Ascending aorta (tissue), 2 donors: ENCODE data around the gene FKBP11. TPM values are rescaled to one million over a fixed set of nuclear protein-coding genes. Genes with fewer than 3 reads are reported as not detected.

Experiments
- DNase-seq, 2 donors: peaks; one replicate each; pipeline ENCODE4 v3.0.0-alpha.2; 2019; ENCODE audit warnings: low spot score in 2 of 2
- H3K27ac ChIP-seq, 2 donors: fragments of 200-600 bp; sonication (generic); one replicate each; pipeline ENCODE4 v1.5.1; 2016 to 2017; ENCODE audit warnings: mild to moderate bottlenecking in 1 of 2
- H3K27me3 ChIP-seq: fragments of 200-600 bp; sonication (generic); one replicate; pipeline ENCODE4 v1.5.1; 2017
- H3K36me3 ChIP-seq, 2 donors: fragments of 200-600 bp; sonication (generic); one replicate each; pipeline ENCODE4 v1.5.1; 2016
- H3K4me1 ChIP-seq, 2 donors: fragments of 200-600 bp; sonication (generic); one replicate each; pipeline ENCODE4 v1.5.1; 2016 to 2017; ENCODE audit warnings: mild to moderate bottlenecking in 1 of 2
- H3K4me3 ChIP-seq, 2 donors: fragments of 200-600 bp; sonication (generic); one replicate each; pipeline ENCODE4 v1.5.1; 2016 to 2017; ENCODE audit warnings: mild to moderate bottlenecking in 1 of 2
- H3K9me3 ChIP-seq, 2 donors: fragments of 200-600 bp; sonication (generic); one replicate each; pipeline ENCODE4 v1.5.1; 2016
- CTCF ChIP-seq, 3 experiments: fragments of 200-600 bp in 2 of 3; fragments of 450-650 bp in 1 of 3; sonication (generic) in 2 of 3; IDR thresholded peaks; one replicate each; pipeline ENCODE4 v1.5.1; 2016 to 2019; ENCODE audit warnings: antibody characterized with exemption in 3 of 3, mild to moderate bottlenecking in 1 of 3, moderate library complexity in 1 of 3
- intact Hi-C: fragments of 100-400 bp; cut with DNase I; formaldehyde crosslinking; loops from one replicate; pipeline ENCODE4 v1.15.1; 2023
- total RNA-seq: library from RNA; depleted of rRNA; stranded (reverse); fragments of >200 nt; gene quantifications from one replicate; pipeline ENCODE4 v1.1.0, GENCODE V29; 2016

Gene FKBP11
- total RNA-seq, 1 donor from 2014 or later: 38.8 TPM

DNA sequence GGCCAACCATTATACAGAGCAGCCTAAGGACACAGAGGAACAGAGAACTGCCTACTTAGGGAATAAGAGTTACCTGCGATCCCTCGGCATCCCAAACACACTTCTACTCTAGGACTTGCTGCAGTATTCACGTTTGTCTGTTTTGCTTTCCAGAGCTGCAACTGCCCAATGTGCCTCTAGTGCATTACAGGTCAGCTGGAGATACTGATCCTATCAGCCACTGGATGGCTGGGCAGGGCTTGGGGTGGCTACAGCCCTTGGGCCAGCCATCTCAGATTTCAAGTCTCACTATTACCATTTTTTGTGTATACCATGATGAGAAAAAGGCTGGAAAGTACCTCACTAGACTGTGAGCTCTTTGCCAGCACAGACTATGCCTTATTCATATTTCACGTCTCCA, 27.4 kb upstream of the FKBP11 start:
- intact Hi-C loops: no loop called here
- Histone ChIP-seq H3K27me3 (no peaks in the 10 kb centered on the region), H3K4me1 (peaks cover 0 to 14% of the 10 kb centered on the region in 2 donors), H3K36me3 (peaks cover 0 to 2% of the 10 kb centered on the region in 2 donors), H3K4me3 (no peak overlapping the region), H3K9me3 (no peaks in the 10 kb centered on the region), H3K27ac (no peak overlapping the region)
- TF ChIP-seq CTCF (IDR thresholded peaks at IDR 0.05): no peak
- no peak for DNase-seq

GRCh38 chr12:48947727-48948126, 22.4 kb upstream of the FKBP11 start:
- H3K27me3 ChIP-seq: no peaks in the 10 kb centered on the region

DNA sequence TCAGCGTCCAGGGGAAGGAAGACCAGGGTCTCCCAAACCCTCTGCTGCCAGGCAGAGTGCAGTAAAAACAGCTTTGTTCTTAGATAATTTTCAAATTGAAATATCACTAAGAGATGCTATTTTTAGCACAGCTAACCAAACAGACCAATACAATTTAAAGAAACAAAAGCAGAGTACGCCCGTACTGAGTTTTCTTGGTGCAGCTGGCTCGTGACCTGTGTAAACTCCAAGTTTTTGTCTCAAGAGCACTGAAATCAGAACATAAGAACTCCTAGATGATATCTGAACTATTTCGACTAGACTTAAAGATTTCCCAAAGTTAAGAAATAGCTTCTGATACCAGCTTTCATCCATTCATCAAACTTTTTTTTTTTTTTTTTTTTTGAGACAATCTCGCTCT, 21.7 kb upstream of the FKBP11 start:
- Histone ChIP-seq H3K4me3 (no peak overlapping the region), H3K27ac (no peak overlapping the region), H3K27me3 (no peaks in the 10 kb centered on the region), H3K9me3 (no peaks in the 10 kb centered on the region), H3K4me1 (no peaks in the 10 kb centered on the region), H3K36me3 (peaks cover 0 to 2% of the 10 kb centered on the region in 2 donors)
- intact Hi-C loops: no loop called here
- no peak for TF ChIP-seq CTCF (IDR thresholded peaks at IDR 0.05)
- DNase-seq: no peak

More at GRCh38 chr12:48947727-48948126, 22.4 kb upstream of the FKBP11 start:
- Histone ChIP-seq H3K9me3 (no peaks in the 10 kb centered on the region), H3K27ac (no peak overlapping the region), H3K4me1 (no peaks in the 10 kb centered on the region), H3K4me3 (no peak overlapping the region), H3K36me3 (peaks cover 0 to 2% of the 10 kb centered on the region in 2 donors)
- no peak for DNase-seq
- intact Hi-C loops: no loop called here
- no peak for TF ChIP-seq CTCF (IDR thresholded peaks at IDR 0.05)

GRCh38 chr12:48946205-48946604, 20.9 kb upstream of the FKBP11 start:
- Histone ChIP-seq H3K9me3 (no peaks in the 10 kb centered on the region), H3K4me3 (no peak overlapping the region), H3K27me3 (no peaks in the 10 kb centered on the region), H3K27ac (no peak overlapping the region), H3K4me1 (no peaks in the 10 kb centered on the region), H3K36me3 (peaks cover 1 to 2% of the 10 kb centered on the region in 2 donors)
- intact Hi-C loops: no loop called here
- no peak for DNase-seq
- no peak for TF ChIP-seq CTCF (IDR thresholded peaks at IDR 0.05)

DNA sequence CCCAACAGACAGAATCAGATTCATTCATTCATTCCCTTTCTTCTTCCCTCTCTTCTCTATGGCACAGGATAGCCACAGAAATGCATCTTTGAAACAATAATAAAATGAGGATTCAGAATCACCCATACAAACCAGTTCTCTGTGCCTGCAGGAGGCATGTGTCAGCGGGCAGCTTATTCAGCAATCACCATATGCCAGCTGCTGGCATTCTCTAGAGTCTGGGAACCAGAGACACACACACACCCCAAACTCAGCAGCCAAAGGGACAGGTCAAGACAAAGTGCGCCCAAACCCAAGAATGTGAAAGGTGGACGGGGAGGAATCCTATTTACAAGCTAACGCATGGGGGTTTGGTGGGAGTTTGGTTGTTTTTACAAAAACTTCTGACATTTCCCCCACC, 17.9 kb upstream of the FKBP11 start:
- no peak overlapping the region for H3K27ac ChIP-seq
- H3K9me3 ChIP-seq: no peaks in the 10 kb centered on the region
- intact Hi-C loops: no loop called here
- peaks cover 24 to 31% of the 10 kb centered on the region in 2 donors for H3K36me3 ChIP-seq
- no peak overlapping the region for H3K4me3 ChIP-seq
- no peaks in the 10 kb centered on the region for H3K27me3 ChIP-seq
- TF ChIP-seq CTCF (IDR thresholded peaks at IDR 0.05): no peak
- DNase-seq: no peak
- no peaks in the 10 kb centered on the region for H3K4me1 ChIP-seq

GRCh38 chr12:48940181-48940580, 14.9 kb upstream of the FKBP11 start:
- H3K9me3 ChIP-seq: no peaks in the 10 kb centered on the region
- no peaks in the 10 kb centered on the region for H3K4me1 ChIP-seq
- H3K27ac ChIP-seq: no peak overlapping the region
- intact Hi-C loops: no loop called here
- no peak overlapping the region for H3K4me3 ChIP-seq
- DNase-seq: no peak
- H3K36me3 ChIP-seq: peaks cover 34 to 51% of the 10 kb centered on the region in 2 donors
- no peak for TF ChIP-seq CTCF (IDR thresholded peaks at IDR 0.05)
- H3K27me3 ChIP-seq: no peaks in the 10 kb centered on the region
